ENCODE measurements around the gene AKT1S1.

GRCh38 chr19:49880162-49880869 lies 3.2 kb upstream of the AKT1S1 start:
- TF ChIP-seq EZH2 (IDR thresholded peaks at IDR 0.05), result no peak
- no peak for TF ChIP-seq CTCF (IDR thresholded peaks at IDR 0.05)
- no peak for TF ChIP-seq EZH2phosphoT487 (IDR thresholded peaks at IDR 0.05)

All from neural progenitor cell (in vitro differentiated cells).